GM21381 (cell line): ENCODE results near the gene FKBP9.
"Not testable (repeated sequence)": the region's sequence is repeated elsewhere in the genome, so short reads cannot be mapped to it uniquely, and the experiment has no call there.

ENCODE experiments used
- ATAC-seq: cut with Tn5 transposase; IDR thresholded peaks from one replicate; pipeline ENCODE4 v1.9.1; 2021; ENCODE audit warnings: mild to moderate bottlenecking, moderate library complexity; ENCODE audit not compliant: unreplicated experiment

The FKBP9 gene

GRCh38 chr7:32957326-32958045, at the start of gene FKBP9:
Gene FKBP9, plus strand, starts transcription at chr7:32957440. Its CDS starts 134 bp downstream, at chr7:32957574.
- ATAC-seq, result peak; percentile 79

- no peak for ATAC-seq
These were observed 47.0 kb upstream of the FKBP9 start for GRCh38 chr7:32910195-32910594.

- ATAC-seq, result no peak
These were observed 43.1 kb upstream of the FKBP9 start for GRCh38 chr7:32914184-32914583.

- ATAC-seq, result no peak
These were observed 42.2 kb upstream of the FKBP9 start for GRCh38 chr7:32915041-32915536.

GRCh38 chr7:32916006-32916405, 41.2 kb upstream of the FKBP9 start:
- no peak for ATAC-seq

GRCh38 chr7:32916994-32917393, 40.2 kb upstream of the FKBP9 start:
- ATAC-seq, result not testable (repeated sequence)

GRCh38 chr7:32921896-32922295, 35.3 kb upstream of the FKBP9 start:
- no peak for ATAC-seq

- no peak for ATAC-seq
These were observed 28.4 kb upstream of the FKBP9 start for GRCh38 chr7:32928785-32929298.

- no peak for ATAC-seq
These were observed 27.7 kb upstream of the FKBP9 start for GRCh38 chr7:32929430-32930143.

- no peak for ATAC-seq
These were observed 26.9 kb upstream of the FKBP9 start for GRCh38 chr7:32930378-32930777.

- no peak for ATAC-seq
These were observed 21.7 kb upstream of the FKBP9 start for GRCh38 chr7:32935558-32935957.

- no peak for ATAC-seq
These were observed 20.6 kb upstream of the FKBP9 start for GRCh38 chr7:32936689-32937088.

- no peak for ATAC-seq
These were observed 19.7 kb upstream of the FKBP9 start for GRCh38 chr7:32937344-32938174.

- no peak for ATAC-seq
These were observed 16.1 kb upstream of the FKBP9 start for GRCh38 chr7:32941181-32941580.

GRCh38 chr7:32941681-32942414, 15.4 kb upstream of the FKBP9 start:
- peak; percentile 1 for ATAC-seq

GRCh38 chr7:32942415-32943251, 14.6 kb upstream of the FKBP9 start:
- peak; percentile 85 for ATAC-seq

- no peak for ATAC-seq
These were observed 13.8 kb upstream of the FKBP9 start for GRCh38 chr7:32943252-32944030.

GRCh38 chr7:32947420-32947983, 9.7 kb upstream of the FKBP9 start:
- no peak for ATAC-seq
